ENCODE measurements around the gene C11orf16. TPM values are rescaled to one million over a fixed set of nuclear protein-coding genes. Genes with fewer than 3 reads are reported as not detected.

The C11orf16 gene
- polyA plus RNA-seq, 1 of the 3 experiments (the other 2 are of a cell fraction) = not detected

- ChIA-PET POLR2A (interaction anchor here (0.6 kb wide), 1 partner anchor 36 kb away, joined by 3 read pairs; no protein-coding TSS in a partner anchor), CTCF (no interaction called here)
- H3K36me3 ChIP-seq (replicated peaks in 1 of 2; ENCODE audit: control insufficient read depth in 1 of 2, insufficient read depth in 2 of 2, low read length in 1 of 2) = no peaks in the 10 kb centered on the region
- peaks cover 37% of the 10 kb centered on the region for H3F3A ChIP-seq (replicated peaks; ENCODE audit: insufficient read depth)
- peaks cover 9% of the 10 kb centered on the region; the same call in 1 of the 2 replicates for H3K79me2 ChIP-seq (ENCODE audit: insufficient read depth)
- TF ChIP-seq MAX (IDR thresholded peaks at IDR 0.05; ENCODE audit: low read depth) = no peak
- TF ChIP-seq FOXJ3 (CRISPR knock-in tag; IDR thresholded peaks at IDR 0.05) = no peak
- no peak for TF ChIP-seq ZBTB33 (IDR thresholded peaks at IDR 0.05; ENCODE audit: borderline replicate concordance, low read depth)
- TF ChIP-seq REST (IDR thresholded peaks at IDR 0.05; ENCODE audit: low read depth, low read length) = no peak
- no peak for TF ChIP-seq JUND (IDR thresholded peaks at IDR 0.05)
- TF ChIP-seq YY1 (IDR thresholded peaks at IDR 0.05; ENCODE audit: low read depth) = no peak
- no peak for TF ChIP-seq POLR2AphosphoS5 (IDR thresholded peaks at IDR 0.05; ENCODE audit: low read depth, low read length)
- no peak for TF ChIP-seq ELF1 (IDR thresholded peaks at IDR 0.05)
- no peak for TF ChIP-seq PBX3 (IDR thresholded peaks at IDR 0.05)
- no peak for TF ChIP-seq TEAD4 (IDR thresholded peaks at IDR 0.05; ENCODE audit: borderline replicate concordance, insufficient read depth)
- TF ChIP-seq TCF12 (IDR thresholded peaks at IDR 0.05) = no peak
- TF ChIP-seq RCOR1 (IDR thresholded peaks at IDR 0.05; ENCODE audit: low read length) = no peak
- no peak for TF ChIP-seq SMC3 (IDR thresholded peaks at IDR 0.05; ENCODE audit: low read depth, low read length)
- TF ChIP-seq USF1 (IDR thresholded peaks at IDR 0.05; ENCODE audit: borderline replicate concordance, low read depth) = no peak
- TF ChIP-seq MEF2A (IDR thresholded peaks at IDR 0.05; ENCODE audit: borderline replicate concordance, low read depth) = no peak
- no peak for TF ChIP-seq RAD21 (IDR thresholded peaks at IDR 0.05; ENCODE audit: low read length)
- H3K4me2 ChIP-seq = peak overlapping the region; percentile 56; the same call in 1 of the 2 replicates
- H3K9ac ChIP-seq = no peak overlapping the region; the same call in 1 of the 2 replicates
- 97% methylated on average over 1 of the region's 1 CpG for WGBS (ENCODE audit: low lambda C conversion rate)
- H3K4me3 ChIP-seq (ENCODE audit: low read depth in 2 of 2, low read length in 1 of 2) = no peak overlapping the region
- no peaks in the 10 kb centered on the region for H3K9me2 ChIP-seq
- DNase-seq = no peak
- H3K9me3 ChIP-seq = no peaks in the 10 kb centered on the region
- H2AFZ ChIP-seq (ENCODE audit: low read depth) = peak overlapping the region; percentile 48; the same call in 1 of the 2 replicates
- H4K20me1 ChIP-seq (ENCODE audit: insufficient read depth) = no peaks in the 10 kb centered on the region
- no peaks in the 10 kb centered on the region for H3K27me3 ChIP-seq (ENCODE audit: insufficient read depth)
- peak overlapping the region in 1 of 2 experiments; percentile 95; a peak in 2 of 4 replicates for H3K27ac ChIP-seq (ENCODE audit: low read depth in 2 of 2, low read length in 1 of 2)
- peaks cover 5 to 21% of the 10 kb centered on the region in 2 experiments; a peak in 3 of 4 replicates for H3K4me1 ChIP-seq (ENCODE audit: control insufficient read depth in 1 of 2, insufficient read depth in 2 of 2, low read depth in 1 of 2, low read length in 1 of 2)
Measured at GRCh38 chr11:8907116-8907515, 25.6 kb downstream of the C11orf16 start.
